CD4-positive, alpha-beta T cell treated with Interleukin-6 at 100 ng/mL for 8 hours (primary cell): ENCODE data around the gene FAM168A.

Experiments used
- DNase-seq: peaks from one replicate; pipeline ENCODE4 v3.0.0-alpha.2; 2020; ENCODE audit warnings: mixed read lengths, low spot score

The FAM168A gene

GRCh38 chr11:73367482-73368024, 230.4 kb downstream of the FAM168A start:
- DNase-seq, result no peak

- DNase-seq, result no peak
These were observed 231.0 kb downstream of the FAM168A start for GRCh38 chr11:73366953-73367352.

- DNase-seq, result peak; percentile 53
These were observed 231.7 kb downstream of the FAM168A start for GRCh38 chr11:73366265-73366610.

- no peak for DNase-seq
These were observed 232.3 kb downstream of the FAM168A start for GRCh38 chr11:73365352-73366264.

GRCh38 chr11:73363147-73363546, 234.8 kb downstream of the FAM168A start:
- DNase-seq, result no peak

GRCh38 chr11:73361953-73362776, 235.7 kb downstream of the FAM168A start:
- DNase-seq, result no peak

GRCh38 chr11:73360743-73361369, 237.1 kb downstream of the FAM168A start:
- DNase-seq, result no peak

GRCh38 chr11:73359930-73360742, 237.8 kb downstream of the FAM168A start:
- no peak for DNase-seq

GRCh38 chr11:73359341-73359740, 238.6 kb downstream of the FAM168A start:
- DNase-seq, result no peak

- DNase-seq, result no peak
These were observed 239.8 kb downstream of the FAM168A start for GRCh38 chr11:73358071-73358470.

- DNase-seq, result no peak
These were observed 240.7 kb downstream of the FAM168A start for GRCh38 chr11:73356979-73357860.

- no peak for DNase-seq
These were observed 242.8 kb downstream of the FAM168A start for GRCh38 chr11:73355109-73355508.

- DNase-seq, result no peak
These were observed 244.5 kb downstream of the FAM168A start for GRCh38 chr11:73353422-73353821.

- DNase-seq, result peak; percentile 56
These were observed 246.8 kb downstream of the FAM168A start for GRCh38 chr11:73350908-73351636.
